CD4-positive, alpha-beta T cell treated with Interleukin-6 for 4 hours (primary cell): ENCODE data around the gene KRT75.

ENCODE experiments used
- DNase-seq: peaks from one replicate; pipeline ENCODE4 v3.0.0-alpha.2; 2020; ENCODE audit warnings: mixed read lengths

KRT75 gene

GRCh38 chr12:52439420-52439819 lies 5.2 kb upstream of the KRT75 start:
- DNase-seq: no peak

GRCh38 chr12:52438305-52439301 lies 4.4 kb upstream of the KRT75 start:
- no peak for DNase-seq

GRCh38 chr12:52437508-52437907 lies 3.3 kb upstream of the KRT75 start:
- DNase-seq: no peak

GRCh38 chr12:52436828-52437474 lies 2.8 kb upstream of the KRT75 start:
- DNase-seq: no peak

- no peak for DNase-seq
These were observed 2.0 kb upstream of the KRT75 start for GRCh38 chr12:52436000-52436827.

GRCh38 chr12:52435659-52435999 lies 1.5 kb upstream of the KRT75 start:
- DNase-seq: no peak

- DNase-seq: no peak
These were observed 774 bp upstream of the KRT75 start for GRCh38 chr12:52434760-52435530.

- no peak for DNase-seq
These were observed 580 bp downstream of the KRT75 start for GRCh38 chr12:52433501-52434080.

- DNase-seq: no peak
These were observed 1.5 kb downstream of the KRT75 start for GRCh38 chr12:52432559-52433207.

- DNase-seq: no peak
These were observed 6.0 kb downstream of the KRT75 start for GRCh38 chr12:52428121-52428520.

- no peak for DNase-seq
These were observed 7.1 kb downstream of the KRT75 start for GRCh38 chr12:52427083-52427482.

GRCh38 chr12:52426034-52426433 lies 8.1 kb downstream of the KRT75 start:
- DNase-seq: no peak

- DNase-seq: no peak
These were observed 8.7 kb downstream of the KRT75 start for GRCh38 chr12:52425466-52425865.

- DNase-seq: no peak
These were observed 10.3 kb downstream of the KRT75 start for GRCh38 chr12:52423661-52424500.

GRCh38 chr12:52423035-52423434 lies 11.1 kb downstream of the KRT75 start:
- no peak for DNase-seq

GRCh38 chr12:52419656-52420055 lies 14.5 kb downstream of the KRT75 start:
- no peak for DNase-seq

- DNase-seq: no peak
These were observed 15.5 kb downstream of the KRT75 start for GRCh38 chr12:52418576-52419110.

- no peak for DNase-seq
These were observed 16.4 kb downstream of the KRT75 start for GRCh38 chr12:52417740-52418139.

- no peak for DNase-seq
These were observed 17.4 kb downstream of the KRT75 start for GRCh38 chr12:52416795-52417194.
